Lower lobe of right lung (tissue), 2 donors: Measurements from ENCODE around the gene PDILT. TPM values are rescaled to one million over a fixed set of nuclear protein-coding genes. Genes with fewer than 3 reads are reported as not detected.
A peak's percentile ranks its signal among the peaks of the same experiment; 100 is the strongest.

Experiments used
- ATAC-seq, 2 donors: fragments of 200-7000 bp; cut with Tn5 transposase; one replicate each; pipeline ENCODE4 v1.9.1; 2020 to 2022; ENCODE audit warnings: mild to moderate bottlenecking in 2 of 2, moderate library complexity in 2 of 2
- DNase-seq: peaks from one replicate; pipeline ENCODE4 v3.0.0-alpha.2; 2020
- H3K27ac ChIP-seq: fragments of 200-600 bp; one replicate; pipeline ENCODE4 v1.8.0; 2022
- H3K27me3 ChIP-seq: fragments of 200-600 bp; one replicate; pipeline ENCODE4 v1.8.0; 2022; ENCODE audit warnings: low read depth
- H3K36me3 ChIP-seq: fragments of 200-600 bp; one replicate; pipeline ENCODE4 v1.8.0; 2022; ENCODE audit warnings: mild to moderate bottlenecking
- H3K4me1 ChIP-seq: fragments of 200-600 bp; one replicate; pipeline ENCODE4 v1.8.0; 2022
- H3K4me3 ChIP-seq: fragments of 200-600 bp; one replicate; pipeline ENCODE4 v1.8.0; 2022; ENCODE audit warnings: mild to moderate bottlenecking
- H3K9me3 ChIP-seq: fragments of 200-600 bp; one replicate; pipeline ENCODE4 v1.8.0; 2022
- CTCF ChIP-seq: fragments of 200-600 bp; IDR thresholded peaks from one replicate; pipeline ENCODE4 v1.8.0; 2022; ENCODE audit warnings: antibody characterized with exemption, mild to moderate bottlenecking
- intact Hi-C: fragments of 100-400 bp; cut with DNase I; formaldehyde crosslinking; loops from one replicate; pipeline ENCODE4 v1.11.0; 2022
- total RNA-seq: library from RNA; stranded (reverse); fragmentation: NEBNext Ultra II Directional; extraction: Animal tissue kit (Norgen Biotek cat#: 25700); gene quantifications from one replicate; pipeline ENCODE4 v1.2.1, GENCODE V29; 2021
- donor health status: DM: no; HTN: yes; CAD: no; lungs with severe emphysema.

The PDILT gene
- total RNA-seq, 1 donor from 2014 or later: not detected

DNA sequence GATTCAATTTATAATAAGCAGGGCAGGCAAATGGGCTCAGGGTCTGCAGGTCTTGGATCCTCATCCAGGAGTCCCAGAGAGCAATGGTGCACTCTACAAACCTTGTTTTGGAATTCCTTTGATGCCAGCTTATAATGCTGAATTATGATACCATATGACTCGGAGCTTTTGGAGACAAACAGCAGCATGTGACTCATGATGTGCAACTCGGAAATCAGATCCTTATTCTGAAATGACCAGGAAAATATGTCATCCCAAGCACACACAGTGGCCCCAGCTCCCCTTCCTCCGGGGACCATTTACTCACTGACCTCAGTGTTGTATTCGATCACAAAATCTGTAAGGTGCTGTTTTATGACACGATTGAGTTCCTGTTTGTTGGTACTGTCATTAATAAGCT lies 31.8 kb downstream of the PDILT start:
- Histone ChIP-seq H3K4me1 (no peaks in the 10 kb centered on the region), H3K36me3 (no peaks in the 10 kb centered on the region), H3K4me3 (no peak overlapping the region), H3K27me3 (peaks cover 9% of the 10 kb centered on the region), H3K9me3 (no peaks in the 10 kb centered on the region), H3K27ac (no peak overlapping the region)
- TF ChIP-seq CTCF: no peak
- intact Hi-C loops: no loop called here
- no peak for ATAC-seq
- no peak for DNase-seq

- Histone ChIP-seq H3K4me3 (no peak overlapping the region), H3K27me3 (peaks cover 4% of the 10 kb centered on the region), H3K4me1 (no peaks in the 10 kb centered on the region), H3K9me3 (no peaks in the 10 kb centered on the region), H3K27ac (no peak overlapping the region), H3K36me3 (no peaks in the 10 kb centered on the region)
- intact Hi-C loops: no loop called here
- no peak for DNase-seq
- ATAC-seq: no peak
- no peak for TF ChIP-seq CTCF
Measured at GRCh38 chr16:20369452-20370054, 35.0 kb downstream of the PDILT start.

DNA sequence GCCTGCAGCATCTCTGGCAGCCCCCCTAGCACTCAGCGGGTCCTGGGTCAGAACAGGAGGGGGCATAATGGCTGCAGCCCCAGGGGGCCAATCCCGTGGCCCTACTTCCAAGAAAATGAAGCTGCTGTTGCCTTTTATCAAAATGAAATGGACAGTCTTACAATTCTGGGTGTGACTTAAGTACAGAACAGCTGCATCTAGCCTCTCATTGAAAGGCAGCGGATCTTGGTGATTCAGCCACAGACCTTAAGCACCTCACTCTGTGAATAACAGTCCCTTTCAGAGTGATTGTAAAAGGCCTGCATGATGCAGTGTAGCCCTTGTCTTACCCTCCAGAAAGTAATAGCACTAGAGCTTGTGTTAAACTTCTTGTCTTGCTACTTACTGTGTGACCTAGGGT lies 40.5 kb downstream of the PDILT start:
- H3K9me3 ChIP-seq: no peaks in the 10 kb centered on the region
- H3K4me3 ChIP-seq: no peak overlapping the region
- ATAC-seq (no peak), DNase-seq (no peak)
- intact Hi-C loops: no loop called here
- H3K36me3 ChIP-seq: no peaks in the 10 kb centered on the region
- no peak overlapping the region for H3K27ac ChIP-seq
- no peaks in the 10 kb centered on the region for H3K4me1 ChIP-seq
- no peaks in the 10 kb centered on the region for H3K27me3 ChIP-seq
- no peak for TF ChIP-seq CTCF

- H3K4me1 ChIP-seq: no peaks in the 10 kb centered on the region
- no peaks in the 10 kb centered on the region for H3K27me3 ChIP-seq
- no peak overlapping the region for H3K27ac ChIP-seq
- intact Hi-C loops: no loop called here
- no peaks in the 10 kb centered on the region for H3K36me3 ChIP-seq
- H3K9me3 ChIP-seq: no peaks in the 10 kb centered on the region
- ATAC-seq (no peak), DNase-seq (no peak)
- no peak overlapping the region for H3K4me3 ChIP-seq
- TF ChIP-seq CTCF: no peak
Measured at GRCh38 chr16:20363191-20363590, 41.3 kb downstream of the PDILT start.

- Histone ChIP-seq H3K4me1 (no peaks in the 10 kb centered on the region), H3K27ac (no peak overlapping the region), H3K27me3 (no peaks in the 10 kb centered on the region), H3K36me3 (no peaks in the 10 kb centered on the region), H3K9me3 (no peaks in the 10 kb centered on the region), H3K4me3 (no peak overlapping the region)
- TF ChIP-seq CTCF: peak; percentile 13
- no peak for ATAC-seq
- DNase-seq: no peak
- intact Hi-C loops: no loop called here
Measured at GRCh38 chr16:20359997-20360396, 44.5 kb downstream of the PDILT start.
